Measurements from ENCODE around the gene RFX6.

GRCh38 chr6:116828983-116829382 is 48.1 kb upstream of the RFX6 start, which contains the start of gene GPRC6A:
- no peak for TF ChIP-seq CTCF (tag by site-specific recombination; IDR thresholded peaks at IDR 0.05)
- TF ChIP-seq TSHZ1 (tag by site-specific recombination; IDR thresholded peaks at IDR 0.05; ENCODE audit: borderline replicate concordance): no peak
- no peak for TF ChIP-seq ZNF274 (IDR thresholded peaks at IDR 0.05; ENCODE audit: low read length)
- no peak for TF ChIP-seq ZNF274 (tag by site-specific recombination; IDR thresholded peaks at IDR 0.05; ENCODE audit: borderline replicate concordance)
- TF ChIP-seq ZNF670 (tag by site-specific recombination; IDR thresholded peaks at IDR 0.05; ENCODE audit: low read depth): no peak
- no peak for TF ChIP-seq ZNF707 (tag by site-specific recombination; IDR thresholded peaks at IDR 0.05)
- TF ChIP-seq ZNF785 (tag by site-specific recombination; IDR thresholded peaks at IDR 0.05): no peak
- TF ChIP-seq YY1 (tag by site-specific recombination; IDR thresholded peaks at IDR 0.05): no peak
- no peak for TF ChIP-seq ZNF621 (tag by site-specific recombination; IDR thresholded peaks at IDR 0.05)
- no peak for TF ChIP-seq KLF10 (tag by site-specific recombination; IDR thresholded peaks at IDR 0.05)
- TF ChIP-seq ZNF629 (tag by site-specific recombination; IDR thresholded peaks at IDR 0.05): no peak

Data from HEK293 (cell line).